Sigmoid colon (tissue), 4 donors: ENCODE measurements around the gene CORO2B.

Experiments used
- EP300 ChIP-seq, 4 donors: sonication (generic); formaldehyde crosslinking; IDR thresholded peaks; one replicate each; pipeline ENCODE4 v1.6.1; 2017; ENCODE audit warnings: antibody characterized with exemption in 4 of 4
- POLR2A ChIP-seq, 2 donors: fragments of 450-650 bp; IDR thresholded peaks; one replicate each; pipeline ENCODE4 v1.6.1; 2016; ENCODE audit warnings: antibody characterized with exemption in 2 of 2, mild to moderate bottlenecking in 2 of 2, moderate library complexity in 2 of 2
- POLR2AphosphoS5 ChIP-seq, 4 donors: sonication (generic); formaldehyde crosslinking; IDR thresholded peaks; one replicate each; pipeline ENCODE4 v1.6.1; 2017; ENCODE audit warnings: antibody characterized with exemption in 4 of 4
- TF ChIP-seq, protein P1 (sequence below), 4 experiments: fragments of 450-650 bp in 3 of 4; fragments of 200-600 bp in 1 of 4; IDR thresholded peaks; one replicate each; pipeline ENCODE4 v1.5.1; 2016 to 2019; ENCODE audit warnings: antibody characterized with exemption in 4 of 4, mild to moderate bottlenecking in 3 of 4, moderate library complexity in 2 of 4

DNA sequence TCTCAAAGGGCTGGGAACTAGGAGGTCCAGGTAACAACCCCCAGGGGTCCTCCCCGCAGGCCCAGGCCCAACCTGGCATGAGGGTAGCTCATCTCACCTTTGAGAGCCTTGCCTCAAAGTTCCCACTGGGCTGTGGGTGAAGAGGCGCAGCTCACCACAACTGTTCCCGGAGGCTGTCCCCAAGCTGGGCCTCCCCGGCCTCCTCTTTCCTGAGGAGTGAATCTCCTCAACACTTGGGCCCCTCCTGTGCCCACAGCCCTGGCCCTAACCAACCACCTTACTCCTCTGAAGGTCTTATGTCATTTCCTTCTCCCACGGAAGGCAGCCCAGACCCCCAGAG, 27.5 kb upstream of the CORO2B start:
- TF ChIP-seq POLR2AphosphoS5 (IDR thresholded peaks at IDR 0.05) (no peak), POLR2A (IDR thresholded peaks at IDR 0.05) (no peak), EP300 (IDR thresholded peaks at IDR 0.05) (no peak)
- TF ChIP-seq, protein P1, sequence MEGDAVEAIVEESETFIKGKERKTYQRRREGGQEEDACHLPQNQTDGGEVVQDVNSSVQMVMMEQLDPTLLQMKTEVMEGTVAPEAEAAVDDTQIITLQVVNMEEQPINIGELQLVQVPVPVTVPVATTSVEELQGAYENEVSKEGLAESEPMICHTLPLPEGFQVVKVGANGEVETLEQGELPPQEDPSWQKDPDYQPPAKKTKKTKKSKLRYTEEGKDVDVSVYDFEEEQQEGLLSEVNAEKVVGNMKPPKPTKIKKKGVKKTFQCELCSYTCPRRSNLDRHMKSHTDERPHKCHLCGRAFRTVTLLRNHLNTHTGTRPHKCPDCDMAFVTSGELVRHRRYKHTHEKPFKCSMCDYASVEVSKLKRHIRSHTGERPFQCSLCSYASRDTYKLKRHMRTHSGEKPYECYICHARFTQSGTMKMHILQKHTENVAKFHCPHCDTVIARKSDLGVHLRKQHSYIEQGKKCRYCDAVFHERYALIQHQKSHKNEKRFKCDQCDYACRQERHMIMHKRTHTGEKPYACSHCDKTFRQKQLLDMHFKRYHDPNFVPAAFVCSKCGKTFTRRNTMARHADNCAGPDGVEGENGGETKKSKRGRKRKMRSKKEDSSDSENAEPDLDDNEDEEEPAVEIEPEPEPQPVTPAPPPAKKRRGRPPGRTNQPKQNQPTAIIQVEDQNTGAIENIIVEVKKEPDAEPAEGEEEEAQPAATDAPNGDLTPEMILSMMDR (IDR thresholded peaks at IDR 0.05): no peak
